Measurements from ENCODE around the gene TRIO.

GRCh38 chr5:14467251-14467650, 324.1 kb downstream of the TRIO start:
- TF ChIP-seq CTCF (IDR thresholded peaks at IDR 0.05) (no peak), POLR2A (IDR thresholded peaks at IDR 0.05) (no peak)
